Gastroesophageal sphincter (tissue), 3 donors: Measurements from ENCODE around the gene ZDHHC13.

ENCODE experiments used
- EP300 ChIP-seq: sonication (generic); formaldehyde crosslinking; IDR thresholded peaks from one replicate; pipeline ENCODE4 v1.6.1; 2017; ENCODE audit warnings: antibody characterized with exemption, mild to moderate bottlenecking
- POLR2A ChIP-seq, 2 donors: fragments of 450-650 bp; IDR thresholded peaks; one replicate each; pipeline ENCODE4 v1.6.1; 2017; ENCODE audit warnings: antibody characterized with exemption in 2 of 2, mild to moderate bottlenecking in 2 of 2, moderate library complexity in 1 of 2
- POLR2AphosphoS5 ChIP-seq: sonication (generic); formaldehyde crosslinking; IDR thresholded peaks from one replicate; pipeline ENCODE4 v1.6.1; 2017; ENCODE audit warnings: antibody characterized with exemption
- TF ChIP-seq, protein P1 (sequence below), 4 experiments: fragments of 200-600 bp in 2 of 4; fragments of 450-650 bp in 2 of 4; sonication (generic) in 1 of 4; IDR thresholded peaks; one replicate each; pipeline ENCODE4 v1.5.1; 2017 to 2019; ENCODE audit warnings: antibody characterized with exemption in 4 of 4, mild to moderate bottlenecking in 2 of 4, moderate library complexity in 2 of 4

DNA sequence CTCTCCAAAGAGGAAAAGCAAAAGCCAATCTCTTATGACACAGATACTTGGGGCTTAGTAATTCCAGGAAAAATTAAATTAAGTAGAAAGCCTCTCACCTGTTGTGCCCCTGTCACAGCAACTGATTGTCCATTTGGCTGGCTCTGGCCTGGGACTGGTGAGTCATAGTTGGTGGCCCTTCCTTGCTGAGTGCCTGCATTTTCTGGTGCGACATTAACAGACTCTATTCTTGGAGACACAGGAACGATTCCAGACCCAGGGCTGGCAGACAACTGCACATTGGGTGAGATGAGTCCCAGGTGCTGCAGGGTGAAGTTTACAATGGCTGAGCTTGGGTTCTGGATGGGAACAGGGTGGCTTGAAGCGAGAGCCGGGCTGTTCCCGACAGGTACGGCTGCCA lies 108.2 kb downstream of the ZDHHC13 start:
- TF ChIP-seq EP300: no peak
- TF ChIP-seq, protein P1, sequence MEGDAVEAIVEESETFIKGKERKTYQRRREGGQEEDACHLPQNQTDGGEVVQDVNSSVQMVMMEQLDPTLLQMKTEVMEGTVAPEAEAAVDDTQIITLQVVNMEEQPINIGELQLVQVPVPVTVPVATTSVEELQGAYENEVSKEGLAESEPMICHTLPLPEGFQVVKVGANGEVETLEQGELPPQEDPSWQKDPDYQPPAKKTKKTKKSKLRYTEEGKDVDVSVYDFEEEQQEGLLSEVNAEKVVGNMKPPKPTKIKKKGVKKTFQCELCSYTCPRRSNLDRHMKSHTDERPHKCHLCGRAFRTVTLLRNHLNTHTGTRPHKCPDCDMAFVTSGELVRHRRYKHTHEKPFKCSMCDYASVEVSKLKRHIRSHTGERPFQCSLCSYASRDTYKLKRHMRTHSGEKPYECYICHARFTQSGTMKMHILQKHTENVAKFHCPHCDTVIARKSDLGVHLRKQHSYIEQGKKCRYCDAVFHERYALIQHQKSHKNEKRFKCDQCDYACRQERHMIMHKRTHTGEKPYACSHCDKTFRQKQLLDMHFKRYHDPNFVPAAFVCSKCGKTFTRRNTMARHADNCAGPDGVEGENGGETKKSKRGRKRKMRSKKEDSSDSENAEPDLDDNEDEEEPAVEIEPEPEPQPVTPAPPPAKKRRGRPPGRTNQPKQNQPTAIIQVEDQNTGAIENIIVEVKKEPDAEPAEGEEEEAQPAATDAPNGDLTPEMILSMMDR (IDR thresholded peaks at IDR 0.05): no peak
- TF ChIP-seq POLR2AphosphoS5: no peak
- TF ChIP-seq POLR2A (IDR thresholded peaks at IDR 0.05): no peak
